PC-3 (cell line): ENCODE results near the gene TCOF1.

Experiments
- EZH2 ChIP-seq: fragments of 300-600 bp; sonication (generic); IDR thresholded peaks from one replicate; pipeline ENCODE4 v1.6.1; 2017; ENCODE audit warnings: antibody characterized with exemption, mild to moderate bottlenecking, low read length; ENCODE audit not compliant: unreplicated experiment
- EZH2phosphoT487 ChIP-seq: fragments of 300-600 bp; sonication (generic); IDR thresholded peaks from 2 replicates; pipeline ENCODE4 v1.6.1; 2018; ENCODE audit warnings: mild to moderate bottlenecking, antibody characterized with exemption, low read length, borderline replicate concordance
- TF ChIP-seq, protein P1 (sequence below): fragments of 300-600 bp; sonication (generic); conservative IDR thresholded peaks from 2 replicates; pipeline ENCODE4 v1.5.1; 2017; ENCODE audit warnings: antibody characterized with exemption, low read depth, mild to moderate bottlenecking, low read length

DNA sequence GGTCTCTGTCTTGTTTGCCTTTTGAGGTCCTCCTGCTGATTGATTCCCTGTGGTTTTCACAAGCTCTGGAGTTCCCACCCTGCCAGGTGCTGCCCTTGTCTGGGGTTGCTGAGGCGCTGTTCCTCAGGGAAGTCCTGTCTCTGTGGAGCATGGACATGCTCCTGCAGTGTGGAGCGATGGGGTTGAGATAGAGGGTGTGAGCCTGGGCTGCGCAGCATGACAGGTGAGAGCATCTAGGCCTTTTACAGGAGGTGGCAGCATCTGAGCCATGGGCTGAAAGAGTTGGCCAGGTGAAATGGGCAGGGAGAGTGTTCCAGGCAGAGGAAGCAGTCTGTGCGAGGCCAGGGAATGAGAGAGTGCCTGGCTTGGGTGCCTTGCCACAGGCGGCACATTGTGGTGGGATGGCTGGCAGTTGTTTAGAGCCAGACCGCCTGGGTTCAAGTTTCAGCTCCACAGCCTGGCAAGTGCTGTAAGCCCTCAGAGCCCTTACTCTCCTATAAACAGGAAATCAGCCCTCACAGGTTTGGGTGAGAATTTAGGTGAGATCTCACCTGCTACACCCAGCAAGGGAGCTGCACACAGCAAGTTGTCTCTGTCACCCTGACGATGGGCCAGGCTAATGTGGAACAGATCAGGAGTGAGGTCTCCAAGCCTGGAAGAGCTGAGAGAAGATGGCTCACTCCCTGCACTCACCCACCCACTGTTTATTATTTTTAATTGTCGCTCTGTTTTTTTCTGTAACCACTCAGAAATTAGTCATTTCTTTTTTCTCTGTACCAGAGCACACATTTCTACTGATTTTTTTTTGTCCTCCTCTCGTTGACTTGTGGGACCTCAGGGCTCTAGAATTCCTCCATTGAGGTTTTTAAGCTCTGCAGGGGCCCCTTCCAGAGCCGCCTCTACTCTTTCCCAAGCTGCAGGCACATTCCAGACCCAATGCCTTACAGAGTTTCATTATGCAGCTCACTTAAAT lies 19.6 kb downstream of the TCOF1 start:
- TF ChIP-seq EZH2 (no peak), EZH2phosphoT487 (no peak)
- TF ChIP-seq, protein P1, sequence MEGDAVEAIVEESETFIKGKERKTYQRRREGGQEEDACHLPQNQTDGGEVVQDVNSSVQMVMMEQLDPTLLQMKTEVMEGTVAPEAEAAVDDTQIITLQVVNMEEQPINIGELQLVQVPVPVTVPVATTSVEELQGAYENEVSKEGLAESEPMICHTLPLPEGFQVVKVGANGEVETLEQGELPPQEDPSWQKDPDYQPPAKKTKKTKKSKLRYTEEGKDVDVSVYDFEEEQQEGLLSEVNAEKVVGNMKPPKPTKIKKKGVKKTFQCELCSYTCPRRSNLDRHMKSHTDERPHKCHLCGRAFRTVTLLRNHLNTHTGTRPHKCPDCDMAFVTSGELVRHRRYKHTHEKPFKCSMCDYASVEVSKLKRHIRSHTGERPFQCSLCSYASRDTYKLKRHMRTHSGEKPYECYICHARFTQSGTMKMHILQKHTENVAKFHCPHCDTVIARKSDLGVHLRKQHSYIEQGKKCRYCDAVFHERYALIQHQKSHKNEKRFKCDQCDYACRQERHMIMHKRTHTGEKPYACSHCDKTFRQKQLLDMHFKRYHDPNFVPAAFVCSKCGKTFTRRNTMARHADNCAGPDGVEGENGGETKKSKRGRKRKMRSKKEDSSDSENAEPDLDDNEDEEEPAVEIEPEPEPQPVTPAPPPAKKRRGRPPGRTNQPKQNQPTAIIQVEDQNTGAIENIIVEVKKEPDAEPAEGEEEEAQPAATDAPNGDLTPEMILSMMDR, result no peak
